DOHH2 (cell line): ENCODE data around the gene WDR89.

Experiments
- H3F3A ChIP-seq: fragments of 200-600 bp; sonication (generic), shearing (Covaris generic); 2 replicates; pipeline ENCODE4 v1.6.0; 2016; ENCODE audit warnings: antibody characterized with exemption, mild to moderate bottlenecking; ENCODE audit not compliant: control insufficient read depth, insufficient read depth
- H3K27ac ChIP-seq: fragments of 200-600 bp; sonication (generic); 2 replicates; pipeline ENCODE4 v1.5.1; 2014; ENCODE audit warnings: low read depth, mild to moderate bottlenecking, low read length, moderate library complexity
- H3K27me3 ChIP-seq: fragments of 200-600 bp; sonication (generic); 2 replicates; pipeline ENCODE4 v1.6.1; 2014; ENCODE audit warnings: mild to moderate bottlenecking, low read length, mixed read lengths; ENCODE audit not compliant: control insufficient read depth
- H3K36me3 ChIP-seq: fragments of 200-600 bp; sonication (generic); 2 replicates; pipeline ENCODE4 v1.6.1; 2014; ENCODE audit warnings: mild to moderate bottlenecking, low read length, moderate library complexity, mixed read lengths; ENCODE audit not compliant: control insufficient read depth
- H3K4me1 ChIP-seq: fragments of 200-600 bp; sonication (generic); 2 replicates; pipeline ENCODE4 v1.6.1; 2014; ENCODE audit warnings: mild to moderate bottlenecking, low read length, mixed read lengths; ENCODE audit not compliant: control insufficient read depth
- H3K4me2 ChIP-seq: fragments of 200-600 bp; sonication (generic); 2 replicates; pipeline ENCODE4 v1.6.0; 2014; ENCODE audit warnings: mild to moderate bottlenecking, low read length, moderate library complexity
- H3K4me3 ChIP-seq: fragments of 200-600 bp; sonication (generic); 2 replicates; pipeline ENCODE4 v1.5.1; 2014; ENCODE audit warnings: mild to moderate bottlenecking, low read length, mixed read lengths
- H3K79me2 ChIP-seq: fragments of 200-600 bp; sonication (generic); 2 replicates; pipeline ENCODE4 v1.6.1; 2014; ENCODE audit warnings: mild to moderate bottlenecking, low read length, mixed read lengths; ENCODE audit not compliant: control insufficient read depth
- H3K9me2 ChIP-seq: fragments of 200-600 bp; sonication (generic); replicated peaks from 2 replicates; pipeline ENCODE4 v1.6.1; 2014; ENCODE audit warnings: mild to moderate bottlenecking, low read length, mixed read lengths; ENCODE audit not compliant: control insufficient read depth
- H3K9me3 ChIP-seq: fragments of 200-600 bp; sonication (generic); 2 replicates; pipeline ENCODE4 v1.6.1; 2014; ENCODE audit warnings: antibody characterized with exemption, low read length, mixed read lengths; ENCODE audit not compliant: control insufficient read depth, insufficient read depth
- H4K20me1 ChIP-seq: fragments of 200-600 bp; sonication (generic); 2 replicates; pipeline ENCODE4 v1.6.0; 2014; ENCODE audit warnings: low read depth, mild to moderate bottlenecking, antibody characterized with exemption, low read length, moderate library complexity; ENCODE audit not compliant: control insufficient read depth, insufficient read depth
- EZH2phosphoT487 ChIP-seq: fragments of 200-600 bp; sonication (generic); IDR thresholded peaks from 2 replicates; pipeline ENCODE4 v1.6.1; 2017; ENCODE audit warnings: borderline replicate concordance, mild to moderate bottlenecking, antibody characterized with exemption, low read length, moderate library complexity, mixed read lengths
- TF ChIP-seq, protein P1 (sequence below): fragments of 200-600 bp; sonication (generic); IDR thresholded peaks from one replicate; pipeline ENCODE4 v1.5.1; 2014; ENCODE audit warnings: antibody characterized with exemption, mild to moderate bottlenecking, low read depth, low read length; ENCODE audit not compliant: poor library complexity, severe bottlenecking

WDR89 gene

DNA sequence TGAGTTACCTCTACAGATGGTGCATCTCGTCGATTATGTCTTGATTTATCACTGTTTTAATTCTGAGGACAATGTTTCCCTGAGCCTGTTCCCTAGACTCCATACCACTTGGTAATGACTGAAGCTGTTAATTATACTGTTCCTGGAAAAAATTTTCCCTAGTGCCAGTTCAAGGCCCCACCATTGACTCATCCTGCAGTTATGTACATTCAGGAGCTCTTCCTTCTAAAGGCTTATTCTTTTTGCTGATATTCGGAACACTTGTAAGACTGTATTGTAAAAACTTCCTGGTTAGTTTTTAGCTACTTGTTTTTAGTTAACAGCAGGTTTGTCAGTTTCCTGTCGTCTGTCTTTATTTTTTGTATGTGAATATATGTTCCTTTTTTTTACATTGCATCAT, 68.1 kb downstream of the WDR89 start:
- no peak overlapping the region for H3K4me2 ChIP-seq
- H3K27ac ChIP-seq = no peak overlapping the region
- no peaks in the 10 kb centered on the region for H3K9me3 ChIP-seq
- H3K36me3 ChIP-seq = no peaks in the 10 kb centered on the region
- 0 out of 2 replicates have a peak, but pooled peaks cover 5% of the 10 kb centered on the region for H3K27me3 ChIP-seq
- no peaks in the 10 kb centered on the region for H3F3A ChIP-seq
- H3K9me2 ChIP-seq = no peaks in the 10 kb centered on the region
- TF ChIP-seq, protein P1, sequence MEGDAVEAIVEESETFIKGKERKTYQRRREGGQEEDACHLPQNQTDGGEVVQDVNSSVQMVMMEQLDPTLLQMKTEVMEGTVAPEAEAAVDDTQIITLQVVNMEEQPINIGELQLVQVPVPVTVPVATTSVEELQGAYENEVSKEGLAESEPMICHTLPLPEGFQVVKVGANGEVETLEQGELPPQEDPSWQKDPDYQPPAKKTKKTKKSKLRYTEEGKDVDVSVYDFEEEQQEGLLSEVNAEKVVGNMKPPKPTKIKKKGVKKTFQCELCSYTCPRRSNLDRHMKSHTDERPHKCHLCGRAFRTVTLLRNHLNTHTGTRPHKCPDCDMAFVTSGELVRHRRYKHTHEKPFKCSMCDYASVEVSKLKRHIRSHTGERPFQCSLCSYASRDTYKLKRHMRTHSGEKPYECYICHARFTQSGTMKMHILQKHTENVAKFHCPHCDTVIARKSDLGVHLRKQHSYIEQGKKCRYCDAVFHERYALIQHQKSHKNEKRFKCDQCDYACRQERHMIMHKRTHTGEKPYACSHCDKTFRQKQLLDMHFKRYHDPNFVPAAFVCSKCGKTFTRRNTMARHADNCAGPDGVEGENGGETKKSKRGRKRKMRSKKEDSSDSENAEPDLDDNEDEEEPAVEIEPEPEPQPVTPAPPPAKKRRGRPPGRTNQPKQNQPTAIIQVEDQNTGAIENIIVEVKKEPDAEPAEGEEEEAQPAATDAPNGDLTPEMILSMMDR = no peak
- no peak for TF ChIP-seq EZH2phosphoT487
- H3K4me1 ChIP-seq = no peaks in the 10 kb centered on the region
- no peak overlapping the region for H3K4me3 ChIP-seq
- H3K79me2 ChIP-seq = no peaks in the 10 kb centered on the region
- H4K20me1 ChIP-seq = no peaks in the 10 kb centered on the region

DNA sequence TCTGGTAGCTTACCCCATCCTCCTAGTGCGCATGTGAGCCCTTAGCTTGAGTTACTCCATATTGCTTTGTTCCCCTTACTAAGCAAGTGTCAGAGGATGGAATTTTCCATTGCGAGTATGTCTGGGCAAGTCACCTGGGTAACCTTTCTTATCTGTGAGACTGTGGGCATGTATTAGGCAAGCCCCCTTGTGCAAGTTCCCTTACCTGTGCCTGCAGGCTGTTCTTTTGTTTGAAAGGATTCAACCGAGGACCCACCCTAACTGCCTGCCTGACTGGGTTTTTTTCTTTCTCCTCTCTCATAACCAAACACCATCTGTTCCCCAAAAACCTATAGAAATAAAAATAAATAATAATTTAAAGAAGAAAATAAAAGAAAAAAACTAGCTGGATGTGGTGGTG, 76.2 kb downstream of the WDR89 start:
- H3F3A ChIP-seq = no peaks in the 10 kb centered on the region
- TF ChIP-seq EZH2phosphoT487 = no peak
- TF ChIP-seq, protein P1 = no peak
- no peaks in the 10 kb centered on the region for H3K36me3 ChIP-seq
- no peaks in the 10 kb centered on the region for H4K20me1 ChIP-seq
- H3K79me2 ChIP-seq = no peaks in the 10 kb centered on the region
- no peak overlapping the region for H3K27ac ChIP-seq
- no peak overlapping the region for H3K4me2 ChIP-seq
- no peaks in the 10 kb centered on the region for H3K9me3 ChIP-seq
- H3K4me1 ChIP-seq = no peaks in the 10 kb centered on the region
- peaks cover 9% of the 10 kb centered on the region for H3K27me3 ChIP-seq
- H3K4me3 ChIP-seq = no peak overlapping the region
- no peaks in the 10 kb centered on the region for H3K9me2 ChIP-seq

DNA sequence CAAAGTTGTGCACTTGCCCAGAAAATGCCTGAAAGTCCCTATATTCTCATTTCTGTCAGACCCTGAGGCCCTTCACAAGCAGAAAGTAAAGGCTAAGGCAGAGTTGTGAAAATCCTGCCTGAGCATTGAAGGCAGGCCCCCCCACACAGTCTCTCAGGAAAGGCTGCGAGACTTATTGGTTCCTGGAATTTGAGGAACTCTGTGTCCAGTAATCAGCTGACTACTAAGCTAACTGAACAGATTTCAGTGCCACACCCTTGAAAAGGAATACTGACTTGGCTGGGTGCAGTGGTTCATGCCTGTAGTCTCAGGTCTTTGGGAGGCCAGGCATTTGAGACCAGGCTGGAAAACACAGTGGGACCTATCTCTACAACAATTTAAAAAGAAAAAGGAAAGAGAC, 77.4 kb downstream of the WDR89 start:
- H3K27me3 ChIP-seq = peaks cover 9% of the 10 kb centered on the region
- no peak overlapping the region for H3K4me2 ChIP-seq
- H3K9me2 ChIP-seq = no peaks in the 10 kb centered on the region
- H3K79me2 ChIP-seq = no peaks in the 10 kb centered on the region
- no peaks in the 10 kb centered on the region for H3F3A ChIP-seq
- H3K27ac ChIP-seq = no peak overlapping the region
- H3K36me3 ChIP-seq = no peaks in the 10 kb centered on the region
- H3K4me1 ChIP-seq = no peaks in the 10 kb centered on the region
- no peaks in the 10 kb centered on the region for H4K20me1 ChIP-seq
- no peak overlapping the region for H3K4me3 ChIP-seq
- H3K9me3 ChIP-seq = no peaks in the 10 kb centered on the region
- TF ChIP-seq, protein P1 = no peak
- no peak for TF ChIP-seq EZH2phosphoT487
